ENCODE results near the gene TAF6L. TPM values are rescaled to one million over a fixed set of nuclear protein-coding genes. Genes with fewer than 3 reads are reported as not detected.

The TAF6L gene
- total and polyA plus RNA-seq, 2 donors (not counting 3 experiments of a cell fraction or from before 2014, with no cell fraction given), result 28.9 to 33.3 TPM

DNA sequence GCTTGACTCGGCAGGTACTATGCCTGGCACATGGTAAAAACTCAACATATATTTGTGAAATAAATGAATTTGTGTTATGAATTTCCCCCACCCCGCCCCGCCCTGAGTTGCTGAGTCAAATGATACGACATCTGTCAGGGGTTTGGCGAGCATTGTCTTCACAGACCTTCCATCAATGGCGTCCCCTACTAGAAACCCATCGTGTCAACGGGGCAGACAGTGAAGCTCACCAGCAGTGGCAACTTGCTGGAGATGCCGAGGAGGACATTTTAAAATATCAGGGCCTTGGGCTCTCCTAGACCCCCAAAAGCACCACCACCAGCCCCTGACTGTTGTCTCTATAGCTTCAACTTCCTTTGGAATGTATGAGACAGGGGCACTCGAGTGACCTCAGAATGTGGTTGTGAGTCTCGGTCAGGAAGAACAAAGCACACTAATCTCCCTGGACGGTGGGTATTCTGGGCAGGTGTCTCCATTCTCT is 34.8 kb downstream of the TAF6L start:
- Histone ChIP-seq H2AFZ (ENCODE audit: low read depth, low read length) (peak overlapping the region; percentile 40), H3K4me3 (replicated peaks in 1 of 3; ENCODE audit: insufficient read depth in 1 of 3, low read depth in 1 of 3, low read length in 3 of 3) (peak overlapping the region; percentile 41 to 93 (median 70)), H3K4me1 (ENCODE audit: control insufficient read depth, extremely low read depth, insufficient read depth, low read length) (peaks cover 22% of the 10 kb centered on the region), H3K36me3 (ENCODE audit: control insufficient read depth in 2 of 2, extremely low read depth in 1 of 2, insufficient read depth in 2 of 2, low read length in 2 of 2) (peaks cover 14 to 15% of the 10 kb centered on the region in 2 experiments), H3K9me1 (replicated peaks; ENCODE audit: control insufficient read depth, extremely low read depth, insufficient read depth, low read length) (no peaks in the 10 kb centered on the region), H3K9me3 (replicated peaks; ENCODE audit: control insufficient read depth, insufficient read depth, low read length) (no peaks in the 10 kb centered on the region), H4K20me1 (replicated peaks; ENCODE audit: control insufficient read depth, extremely low read depth, insufficient read depth, low read length) (no peaks in the 10 kb centered on the region), H3K9ac (replicated peaks; ENCODE audit: extremely low read depth, insufficient read depth, low read length) (peak overlapping the region; percentile 70), H3K27ac (ENCODE audit: insufficient read depth, low read depth, low read length) (peak overlapping the region; percentile 25), H3K27me3 (ENCODE audit: control insufficient read depth in 2 of 2, insufficient read depth in 2 of 2, low read length in 2 of 2) (no peaks in the 10 kb centered on the region), H3K79me2 (ENCODE audit: control insufficient read depth, insufficient read depth, low read length) (peaks cover 22% of the 10 kb centered on the region), H3K4me2 (ENCODE audit: insufficient read depth, low read length) (peak overlapping the region; percentile 83)
- dilution Hi-C loops (cut with MboI; ENCODE audit: extremely low pct_ligation_motif_present, low sequenced_read_pairs) (no loop called here), intact Hi-C loops (cut with micrococcal nuclease) (loop anchor here (1.0 kb wide), 3 partner anchors 19 to 33 kb away; partner anchors contain the start of genes TMEM179B and WDR74)
- TF ChIP-seq, protein P1, sequence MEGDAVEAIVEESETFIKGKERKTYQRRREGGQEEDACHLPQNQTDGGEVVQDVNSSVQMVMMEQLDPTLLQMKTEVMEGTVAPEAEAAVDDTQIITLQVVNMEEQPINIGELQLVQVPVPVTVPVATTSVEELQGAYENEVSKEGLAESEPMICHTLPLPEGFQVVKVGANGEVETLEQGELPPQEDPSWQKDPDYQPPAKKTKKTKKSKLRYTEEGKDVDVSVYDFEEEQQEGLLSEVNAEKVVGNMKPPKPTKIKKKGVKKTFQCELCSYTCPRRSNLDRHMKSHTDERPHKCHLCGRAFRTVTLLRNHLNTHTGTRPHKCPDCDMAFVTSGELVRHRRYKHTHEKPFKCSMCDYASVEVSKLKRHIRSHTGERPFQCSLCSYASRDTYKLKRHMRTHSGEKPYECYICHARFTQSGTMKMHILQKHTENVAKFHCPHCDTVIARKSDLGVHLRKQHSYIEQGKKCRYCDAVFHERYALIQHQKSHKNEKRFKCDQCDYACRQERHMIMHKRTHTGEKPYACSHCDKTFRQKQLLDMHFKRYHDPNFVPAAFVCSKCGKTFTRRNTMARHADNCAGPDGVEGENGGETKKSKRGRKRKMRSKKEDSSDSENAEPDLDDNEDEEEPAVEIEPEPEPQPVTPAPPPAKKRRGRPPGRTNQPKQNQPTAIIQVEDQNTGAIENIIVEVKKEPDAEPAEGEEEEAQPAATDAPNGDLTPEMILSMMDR (IDR thresholded peaks at IDR 0.05; ENCODE audit: extremely low read depth in 1 of 2, insufficient read depth in 1 of 2, low read depth in 1 of 2, low read length in 2 of 2), result no peak
- TF ChIP-seq FOS (IDR thresholded peaks at IDR 0.05; ENCODE audit: borderline replicate concordance, insufficient read depth, low read length) (no peak), JUN (IDR thresholded peaks at IDR 0.05; ENCODE audit: borderline replicate concordance, insufficient read depth, insufficient read length, low read depth) (no peak), POLR2AphosphoS5 (IDR thresholded peaks at IDR 0.05; ENCODE audit: insufficient read depth, low read depth, low read length) (no peak), EZH2 (IDR thresholded peaks at IDR 0.05; ENCODE audit: borderline replicate concordance, low read depth, low read length, severe bottlenecking) (no peak), MYC (IDR thresholded peaks at IDR 0.05; ENCODE audit: low read depth, low read length) (no peak), POLR2A (IDR thresholded peaks at IDR 0.05; ENCODE audit: low read depth, low read length) (no peak), GATA2 (IDR thresholded peaks at IDR 0.05; ENCODE audit: insufficient read depth, insufficient read length, low read depth, low read length) (no peak)
- TF ChIP-seq, protein P2, sequence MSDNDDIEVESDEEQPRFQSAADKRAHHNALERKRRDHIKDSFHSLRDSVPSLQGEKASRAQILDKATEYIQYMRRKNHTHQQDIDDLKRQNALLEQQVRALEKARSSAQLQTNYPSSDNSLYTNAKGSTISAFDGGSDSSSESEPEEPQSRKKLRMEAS (IDR thresholded peaks at IDR 0.05; ENCODE audit: insufficient read depth, insufficient read length), result no peak
- no peak for DNase-seq (ENCODE audit: low read depth, low spot score)
- CTCF ChIA-PET, result interaction anchor here (0.6 to 3.2 kb wide), 6 partner anchors 9 to 411 kb away, joined by 3 to 25 read pairs (median 4); partner anchors contain the start of genes SLC3A2 and TMEM179B
- no peak for FAIRE-seq
- no TSS peak for BruUV-seq (replicated peaks)
- POLR2A ChIA-PET, result interaction anchor here (0.6 to 3.7 kb wide), 6 partner anchors 9 to 35 kb away, joined by 3 to 24 read pairs (median 4); no protein-coding TSS in a partner anchor
